Activated naive CD8-positive, alpha-beta T cell (primary cell): ENCODE measurements around the gene SPOUT1.
"Not testable (repeated sequence)": the region's sequence is repeated elsewhere in the genome, so short reads cannot be mapped to it uniquely, and the experiment has no call there.

ENCODE experiments used
- H3K27ac Mint-ChIP-seq: one replicate; pipeline ENCODE4 v1.8.0; 2021; ENCODE audit warnings: mixed read lengths
- H3K27me3 Mint-ChIP-seq: one replicate; pipeline ENCODE4 v1.8.0; 2021; ENCODE audit warnings: mixed read lengths
- H3K36me3 Mint-ChIP-seq: one replicate; pipeline ENCODE4 v1.8.0; 2021; ENCODE audit warnings: mixed read lengths
- H3K4me1 Mint-ChIP-seq: one replicate; pipeline ENCODE4 v1.8.0; 2021; ENCODE audit warnings: low read depth, mixed read lengths
- H3K4me3 Mint-ChIP-seq: one replicate; pipeline ENCODE4 v1.8.0; 2021; ENCODE audit warnings: mild to moderate bottlenecking, mixed read lengths
- H3K9me3 Mint-ChIP-seq: one replicate; pipeline ENCODE4 v1.8.0; 2021; ENCODE audit warnings: low read depth, mixed read lengths

Gene SPOUT1

GRCh38 chr9:128845186-128845931 is 15.8 kb upstream of the SPOUT1 start:
- Mint-ChIP-seq H3K27me3 (no peaks in the 10 kb centered on the region), H3K27ac (no peak overlapping the region), H3K36me3 (peaks cover 10% of the 10 kb centered on the region), H3K4me3 (no peak overlapping the region), H3K9me3 (peaks cover under 1% of the 10 kb centered on the region), H3K4me1 (no peaks in the 10 kb centered on the region)

DNA sequence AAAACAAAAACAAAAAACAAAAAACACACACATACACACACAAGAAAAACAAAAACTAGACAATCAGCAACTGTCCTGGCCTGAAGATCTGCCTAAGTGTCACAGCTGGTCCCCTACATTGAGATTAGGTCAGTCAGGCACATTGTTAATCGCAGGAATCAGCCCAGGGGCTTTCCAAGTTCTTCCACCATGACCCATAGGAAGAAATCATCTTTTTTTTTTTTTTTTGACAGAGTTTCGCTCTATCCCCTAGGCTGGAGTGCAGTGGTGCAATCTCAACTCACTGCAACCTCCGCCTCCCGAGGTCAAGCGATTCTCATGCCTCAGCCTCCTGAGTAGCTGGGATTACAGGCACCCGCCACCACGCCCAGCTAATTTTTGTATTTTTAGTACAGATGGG is 13.6 kb upstream of the SPOUT1 start:
- H3K4me1 Mint-ChIP-seq, H3K36me3 Mint-ChIP-seq, H3K27ac Mint-ChIP-seq, H3K9me3 Mint-ChIP-seq, H3K27me3 Mint-ChIP-seq, H3K4me3 Mint-ChIP-seq: not testable (repeated sequence)

- H3K9me3 Mint-ChIP-seq = no peaks in the 10 kb centered on the region
- H3K27me3 Mint-ChIP-seq = no peaks in the 10 kb centered on the region
- H3K27ac Mint-ChIP-seq = no peak overlapping the region
- H3K4me3 Mint-ChIP-seq = no peak overlapping the region
- H3K4me1 Mint-ChIP-seq = no peaks in the 10 kb centered on the region
- peaks cover 3% of the 10 kb centered on the region for H3K36me3 Mint-ChIP-seq
These were observed 12.3 kb upstream of the SPOUT1 start for GRCh38 chr9:128841694-128842492.

DNA sequence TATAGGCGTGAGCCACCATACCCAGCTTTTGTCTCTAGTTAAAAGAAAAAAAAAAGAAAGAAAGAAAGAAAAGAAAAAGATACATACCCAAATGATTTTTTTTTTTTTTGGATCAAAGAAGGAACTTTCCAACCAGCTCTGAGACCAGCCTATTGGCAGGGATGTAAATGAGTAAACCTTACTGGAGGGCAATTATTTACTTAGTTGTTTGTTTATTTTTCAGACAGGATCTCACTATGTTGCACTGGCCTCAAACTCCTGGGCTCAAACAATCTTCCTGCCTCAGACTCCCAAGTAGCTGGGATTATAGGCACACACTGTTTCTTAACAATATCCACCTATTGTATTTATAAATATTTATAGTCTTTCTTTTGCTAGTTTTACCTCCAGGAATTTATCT is 10.9 kb upstream of the SPOUT1 start:
- Mint-ChIP-seq H3K4me3 (no peak overlapping the region), H3K27me3 (no peaks in the 10 kb centered on the region), H3K4me1 (no peaks in the 10 kb centered on the region), H3K9me3 (no peaks in the 10 kb centered on the region), H3K36me3 (peaks cover 3% of the 10 kb centered on the region), H3K27ac (no peak overlapping the region)

GRCh38 chr9:128838338-128838737 is 8.7 kb upstream of the SPOUT1 start:
- no peaks in the 10 kb centered on the region for H3K27me3 Mint-ChIP-seq
- no peak overlapping the region for H3K27ac Mint-ChIP-seq
- H3K36me3 Mint-ChIP-seq = peaks cover 5% of the 10 kb centered on the region
- no peaks in the 10 kb centered on the region for H3K9me3 Mint-ChIP-seq
- H3K4me3 Mint-ChIP-seq = no peak overlapping the region
- no peaks in the 10 kb centered on the region for H3K4me1 Mint-ChIP-seq

GRCh38 chr9:128836509-128837145 is 7.0 kb upstream of the SPOUT1 start:
- no peak overlapping the region for H3K27ac Mint-ChIP-seq
- no peak overlapping the region for H3K4me3 Mint-ChIP-seq
- no peaks in the 10 kb centered on the region for H3K4me1 Mint-ChIP-seq
- H3K9me3 Mint-ChIP-seq = no peaks in the 10 kb centered on the region
- H3K27me3 Mint-ChIP-seq = no peaks in the 10 kb centered on the region
- H3K36me3 Mint-ChIP-seq = peaks cover 2% of the 10 kb centered on the region

GRCh38 chr9:128835246-128836210 is 5.9 kb upstream of the SPOUT1 start:
- Mint-ChIP-seq H3K4me3 (no peak overlapping the region), H3K4me1 (no peaks in the 10 kb centered on the region), H3K27me3 (no peaks in the 10 kb centered on the region), H3K36me3 (peaks cover 2% of the 10 kb centered on the region), H3K9me3 (no peaks in the 10 kb centered on the region), H3K27ac (no peak overlapping the region)

DNA sequence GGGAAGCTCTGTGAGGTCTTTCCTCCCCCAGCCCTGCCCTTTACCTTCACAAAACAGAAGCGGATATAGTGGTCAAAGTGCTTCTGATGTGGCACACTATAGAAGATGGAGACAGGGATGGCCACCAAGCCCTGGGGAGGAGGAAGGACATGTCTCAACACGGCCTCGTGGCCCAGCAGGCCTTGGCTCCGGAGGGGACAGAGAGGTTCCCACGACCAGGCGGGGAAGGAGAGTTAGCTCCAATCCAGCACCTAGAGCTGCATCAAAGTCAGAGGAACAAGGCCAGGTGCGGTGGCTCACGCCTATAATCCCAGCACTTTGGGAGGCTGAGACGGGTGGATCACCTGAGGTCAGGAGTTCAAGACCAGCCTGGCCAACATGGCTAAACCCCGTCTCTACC is 4.1 kb upstream of the SPOUT1 start:
- no peaks in the 10 kb centered on the region for H3K27me3 Mint-ChIP-seq
- peaks cover 5% of the 10 kb centered on the region for H3K36me3 Mint-ChIP-seq
- no peaks in the 10 kb centered on the region for H3K9me3 Mint-ChIP-seq
- H3K4me3 Mint-ChIP-seq = no peak overlapping the region
- no peak overlapping the region for H3K27ac Mint-ChIP-seq
- H3K4me1 Mint-ChIP-seq = peaks cover 7% of the 10 kb centered on the region

DNA sequence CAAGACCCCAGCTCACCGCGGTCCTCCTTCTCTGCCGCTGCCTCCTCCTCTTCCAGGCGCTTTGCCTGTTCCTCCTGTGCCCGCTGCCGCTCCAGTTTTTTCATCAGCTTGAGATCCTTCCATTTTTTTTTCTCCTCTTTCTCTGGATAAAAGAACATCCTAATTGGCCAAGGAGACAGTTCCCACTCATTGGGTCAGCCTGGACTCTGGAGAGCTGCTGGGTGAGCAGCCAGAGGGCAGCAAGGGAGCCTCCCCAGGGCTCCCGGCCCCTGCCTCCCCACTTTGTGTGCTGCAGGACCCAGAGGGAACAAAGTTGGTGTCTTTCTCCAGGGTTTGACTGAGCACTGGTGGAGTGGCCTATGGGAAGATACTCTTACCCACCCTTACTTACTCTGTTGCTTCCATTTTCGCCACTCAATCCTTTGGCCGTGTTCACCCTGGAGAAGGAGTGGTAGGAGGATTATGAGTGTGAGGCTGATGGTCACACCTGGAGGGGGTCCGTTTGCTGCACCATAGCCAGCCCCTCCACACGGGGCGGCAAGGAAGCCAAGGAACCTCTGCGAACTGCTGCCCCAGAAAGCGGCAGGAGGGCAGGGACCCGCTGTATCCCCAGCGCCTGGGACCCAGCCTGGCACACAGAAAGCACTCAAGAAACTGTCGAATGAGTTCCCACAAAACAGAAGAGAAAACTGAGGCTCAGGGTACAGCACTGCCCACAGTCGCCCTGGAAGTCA is 708 bp downstream of the SPOUT1 start:
- peaks cover 17% of the 10 kb centered on the region for H3K4me1 Mint-ChIP-seq
- peak overlapping the region; percentile 96 for H3K4me3 Mint-ChIP-seq
- H3K36me3 Mint-ChIP-seq = peaks cover 7% of the 10 kb centered on the region
- H3K27ac Mint-ChIP-seq = peak overlapping the region; percentile 97
- H3K9me3 Mint-ChIP-seq = no peaks in the 10 kb centered on the region
- no peaks in the 10 kb centered on the region for H3K27me3 Mint-ChIP-seq

DNA sequence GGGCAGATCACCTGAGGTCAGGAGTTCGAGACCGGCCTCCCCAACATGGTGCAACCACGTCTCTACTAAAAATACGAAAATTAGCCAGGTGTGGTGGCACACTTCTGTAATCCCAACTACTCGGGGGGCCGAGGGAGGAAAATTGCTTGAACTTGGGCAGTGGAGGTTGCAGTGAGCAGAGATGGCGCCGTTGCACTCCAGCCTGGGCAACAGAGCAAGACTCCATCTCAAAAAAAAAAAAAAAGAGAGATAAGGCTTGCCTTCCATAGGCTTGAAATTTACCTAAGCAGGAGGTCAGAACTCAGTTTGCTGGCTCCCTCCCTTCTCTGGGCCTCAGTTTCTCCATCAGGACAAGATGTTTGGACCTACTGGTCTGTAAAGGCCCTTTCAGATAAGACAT is 1.3 kb downstream of the SPOUT1 start:
- peak overlapping the region; percentile 96 for H3K4me3 Mint-ChIP-seq
- H3K36me3 Mint-ChIP-seq = peaks cover 7% of the 10 kb centered on the region
- H3K27ac Mint-ChIP-seq = peak overlapping the region; percentile 97

GRCh38 chr9:128825923-128826700 is 3.5 kb downstream of the SPOUT1 start:
- H3K27me3 Mint-ChIP-seq = no peaks in the 10 kb centered on the region
- no peaks in the 10 kb centered on the region for H3K9me3 Mint-ChIP-seq
- no peak overlapping the region for H3K27ac Mint-ChIP-seq
- no peak overlapping the region for H3K4me3 Mint-ChIP-seq
- H3K36me3 Mint-ChIP-seq = peaks cover 7% of the 10 kb centered on the region
- peaks cover 19% of the 10 kb centered on the region for H3K4me1 Mint-ChIP-seq

More for the DNA sequence above, 1.3 kb downstream of the SPOUT1 start:
- no peaks in the 10 kb centered on the region for H3K27me3 Mint-ChIP-seq
- peaks cover 17% of the 10 kb centered on the region for H3K4me1 Mint-ChIP-seq
- no peaks in the 10 kb centered on the region for H3K9me3 Mint-ChIP-seq

- H3K4me1 Mint-ChIP-seq = peaks cover 22% of the 10 kb centered on the region
- no peak overlapping the region for H3K4me3 Mint-ChIP-seq
- H3K36me3 Mint-ChIP-seq = peaks cover 7% of the 10 kb centered on the region
- H3K27ac Mint-ChIP-seq = no peak overlapping the region
- no peaks in the 10 kb centered on the region for H3K9me3 Mint-ChIP-seq
- no peaks in the 10 kb centered on the region for H3K27me3 Mint-ChIP-seq
These were observed 4.7 kb downstream of the SPOUT1 start for GRCh38 chr9:128824911-128825310.

DNA sequence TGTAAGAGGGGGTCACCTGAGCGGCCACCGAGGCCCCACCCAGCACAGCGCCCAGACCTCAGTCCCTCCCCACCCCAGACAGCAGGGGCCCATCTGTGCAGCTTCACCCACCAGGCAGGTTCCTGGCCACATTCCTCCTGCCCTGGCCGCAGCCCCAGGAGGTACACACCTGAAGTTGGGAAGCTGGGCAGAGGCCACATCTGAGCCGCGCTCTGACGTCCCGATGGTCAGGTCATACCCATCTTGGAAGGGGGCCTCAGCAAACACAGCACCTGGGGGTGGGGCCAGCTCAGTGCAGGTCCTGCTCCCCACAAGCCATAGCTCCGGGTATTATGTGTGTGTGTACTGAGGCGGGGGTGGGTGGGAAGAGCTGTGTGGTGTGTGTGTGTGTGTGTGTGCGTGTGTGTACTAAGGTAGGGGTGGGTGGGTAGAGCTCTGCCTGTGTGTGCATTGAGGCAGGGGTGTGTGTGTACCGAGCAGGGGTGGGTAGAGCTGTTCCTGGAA is 5.6 kb downstream of the SPOUT1 start:
- Mint-ChIP-seq H3K27ac (peak overlapping the region; percentile 46), H3K4me1 (peaks cover 26% of the 10 kb centered on the region), H3K36me3 (peaks cover 5% of the 10 kb centered on the region), H3K27me3 (no peaks in the 10 kb centered on the region), H3K9me3 (no peaks in the 10 kb centered on the region), H3K4me3 (no peak overlapping the region)
